ENCODE data around the gene WIZ. TPM values are rescaled to one million over a fixed set of nuclear protein-coding genes. Genes with fewer than 3 reads are reported as not detected.

WIZ gene
- total and polyA plus RNA-seq, 9 of the 15 experiments (the other 6 are each of a cell fraction or from before 2014, with no cell fraction given), result 0.06 to 37.5 (median 4.8) TPM

GRCh38 chr19:15469513-15470297 lies 19.9 kb upstream of the WIZ start:
- DNase-seq (ENCODE audit: extremely low read depth in 1 of 4, low spot score in 3 of 4), result no peak
- in situ Hi-C loops (cut with MboI), result no loop called here
- Histone ChIP-seq H3K9ac (ENCODE audit: insufficient read depth in 1 of 2, low read depth in 2 of 2, low read length in 2 of 2) (no peak overlapping the region), H3K9me1 (ENCODE audit: control insufficient read depth, insufficient read depth, low read length) (no peaks in the 10 kb centered on the region), H3K4me3 (no peak overlapping the region), H3K27ac (ENCODE audit: extremely low read depth, low read depth, low read length) (no peak overlapping the region), H3K4me2 (ENCODE audit: insufficient read depth, low read length) (no peak overlapping the region), H3K79me2 (ENCODE audit: control insufficient read depth, insufficient read depth, low read length) (no peaks in the 10 kb centered on the region), H3K27me3 (ENCODE audit: control insufficient read depth in 2 of 2, insufficient read depth in 2 of 2, low read length in 2 of 2) (peaks cover 9 to 19% of the 10 kb centered on the region in 2 experiments; a peak in 4 of 5 replicates), H3K4me1 (replicated peaks in 1 of 2; ENCODE audit: control insufficient read depth in 2 of 2, insufficient read depth in 2 of 2, low read length in 2 of 2) (peaks cover 1 to 16% of the 10 kb centered on the region in 2 experiments; a peak in 3 of 5 replicates), H3K9me3 (replicated peaks; ENCODE audit: control insufficient read depth, insufficient read depth, low read depth, low read length) (no peaks in the 10 kb centered on the region), H3K36me3 (ENCODE audit: control insufficient read depth, insufficient read depth, low read length) (no peaks in the 10 kb centered on the region), H2AFZ (ENCODE audit: low read depth, low read length) (no peak overlapping the region), H4K20me1 (replicated peaks; ENCODE audit: control insufficient read depth, insufficient read depth, low read length) (no peaks in the 10 kb centered on the region)
- POLR2A ChIA-PET, result no interaction called here
- CTCF ChIA-PET (ENCODE audit: low intra/inter-chr PET ratio), result no interaction called here
- no TSS peak for BruUV-seq (replicated peaks)
- intact Hi-C loops (cut with micrococcal nuclease), result no loop called here
- peak; percentile 44; the same call in 1 of the 3 replicates for ATAC-seq
- FAIRE-seq, result no peak
- 41% methylated on average over 35 of the region's 65 CpGs for WGBS (ENCODE audit: insufficient coverage, low coverage, missing lambda C conversion rate)
- no peak for TF ChIP-seq HMBOX1 (IDR thresholded peaks at IDR 0.05)
- TF ChIP-seq NFATC3 (IDR thresholded peaks at IDR 0.05), result no peak
- no peak for TF ChIP-seq YY1 (IDR thresholded peaks at IDR 0.05; ENCODE audit: borderline replicate concordance in 1 of 3, control insufficient read depth in 1 of 3, extremely low read depth in 1 of 3, insufficient read depth in 3 of 3, insufficient read length in 1 of 3, insufficient replicate concordance in 2 of 3, low read depth in 1 of 3, low read length in 2 of 3)
- no peak for TF ChIP-seq SMC3 (conservative IDR thresholded peaks at IDR 0.05; ENCODE audit: insufficient read depth, low read depth, low read length)
- TF ChIP-seq TRIM28 (IDR thresholded peaks at IDR 0.05), result no peak
- no peak for TF ChIP-seq PHF21A (IDR thresholded peaks at IDR 0.05; ENCODE audit: borderline replicate concordance, low read depth)
- no peak for TF ChIP-seq WHSC1 (IDR thresholded peaks at IDR 0.05; ENCODE audit: low read length)
- no peak for TF ChIP-seq BRD4 (IDR thresholded peaks at IDR 0.05)
- TF ChIP-seq MCM5 (IDR thresholded peaks at IDR 0.05; ENCODE audit: low read depth), result no peak
- TF ChIP-seq ID3 (CRISPR knock-in tag; IDR thresholded peaks at IDR 0.05), result no peak
- TF ChIP-seq ID3 (tag; IDR thresholded peaks at IDR 0.05), result no peak
- TF ChIP-seq ZKSCAN1 (IDR thresholded peaks at IDR 0.05; ENCODE audit: low read depth, low read length), result peak; percentile 68; the same call in 1 of the 2 replicates
- no peak for TF ChIP-seq CUX1 (CRISPR knock-in tag; IDR thresholded peaks at IDR 0.05)
- TF ChIP-seq PKNOX1 (IDR thresholded peaks at IDR 0.05), result no peak
- TF ChIP-seq ZKSCAN8 (CRISPR knock-in tag; IDR thresholded peaks at IDR 0.05), result no peak

All from K562 (cell line).